Measurements from ENCODE around the gene SMYD3. TPM values are rescaled to one million over a fixed set of nuclear protein-coding genes. Genes with fewer than 3 reads are reported as not detected.
A peak's percentile ranks its signal among the peaks of the same experiment; 100 is the strongest.
"Not testable (repeated sequence)": the region's sequence is repeated elsewhere in the genome, so short reads cannot be mapped to it uniquely, and the experiment has no call there.

Gene SMYD3
- total RNA-seq, 1 donor from 2014 or later = 8.2 TPM

DNA sequence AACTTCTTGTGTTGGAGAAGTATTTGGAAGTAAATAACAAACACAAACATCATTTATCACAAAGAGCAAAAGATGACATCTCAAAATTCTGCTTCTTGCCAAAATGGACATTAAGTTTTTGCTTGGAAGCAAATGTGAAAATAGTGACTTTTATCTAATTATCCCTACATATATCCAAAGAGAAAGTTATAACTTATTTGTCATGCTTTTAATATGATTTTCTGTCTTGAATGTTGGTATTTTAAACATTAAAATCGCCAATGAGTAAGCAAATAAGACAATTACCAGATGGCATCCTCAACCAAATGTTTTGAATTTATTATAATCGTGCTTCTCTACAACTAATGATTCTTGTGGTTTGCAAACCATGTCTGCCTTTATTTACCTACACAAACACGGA, 758.0 kb downstream of the SMYD3 start:
- no peak for DNase-seq
- ATAC-seq = no peak
- intact Hi-C loops (cut with micrococcal nuclease) = no loop called here

DNA sequence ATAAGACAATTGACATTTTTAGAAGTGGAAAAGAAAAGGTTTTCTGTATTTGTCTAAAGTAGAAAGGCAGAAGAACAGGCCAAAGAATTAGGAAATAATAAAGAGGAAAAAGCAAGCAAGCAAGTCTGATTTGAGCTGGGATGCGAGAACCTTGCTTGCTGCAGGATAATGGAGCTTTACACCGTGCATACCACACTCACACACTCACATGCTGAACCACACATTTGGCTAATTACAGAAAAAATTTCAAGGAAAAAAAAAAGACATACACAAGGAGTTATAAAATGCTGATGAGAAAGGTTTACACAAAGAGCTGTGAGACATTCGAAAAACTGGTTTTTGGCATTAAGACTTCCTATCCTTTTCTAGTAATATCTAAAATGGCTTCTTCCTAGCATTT, 758.4 kb downstream of the SMYD3 start:
- intact Hi-C loops (cut with micrococcal nuclease) = no loop called here
- DNase-seq (no peak), ATAC-seq (no peak)

GRCh38 chr1:245748240-245748639, 758.8 kb downstream of the SMYD3 start:
- intact Hi-C loops (cut with micrococcal nuclease) = no loop called here
- no peak for DNase-seq
- no peak for ATAC-seq

DNA sequence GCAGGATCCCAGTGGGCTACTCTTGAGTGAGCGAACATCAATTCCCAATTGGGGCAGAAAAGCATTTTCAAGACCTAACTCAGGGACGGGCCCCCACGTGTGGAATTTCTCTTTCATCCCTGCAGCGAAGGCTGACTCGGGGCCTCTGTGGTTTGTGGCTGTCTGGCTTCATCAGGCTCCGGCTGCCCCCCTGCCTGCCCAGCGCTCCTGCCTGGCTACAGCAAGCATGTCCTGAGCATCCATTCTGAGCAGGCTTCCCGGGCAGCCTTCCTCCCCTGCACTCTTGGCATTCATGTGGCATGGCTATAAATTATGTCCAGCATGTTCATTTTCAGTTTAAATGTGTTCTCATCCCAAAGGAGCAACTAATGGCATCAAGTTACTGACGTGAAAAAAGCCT, 764.2 kb downstream of the SMYD3 start:
- DNase-seq (no peak), ATAC-seq (no peak)
- intact Hi-C loops (cut with micrococcal nuclease) = no loop called here

DNA sequence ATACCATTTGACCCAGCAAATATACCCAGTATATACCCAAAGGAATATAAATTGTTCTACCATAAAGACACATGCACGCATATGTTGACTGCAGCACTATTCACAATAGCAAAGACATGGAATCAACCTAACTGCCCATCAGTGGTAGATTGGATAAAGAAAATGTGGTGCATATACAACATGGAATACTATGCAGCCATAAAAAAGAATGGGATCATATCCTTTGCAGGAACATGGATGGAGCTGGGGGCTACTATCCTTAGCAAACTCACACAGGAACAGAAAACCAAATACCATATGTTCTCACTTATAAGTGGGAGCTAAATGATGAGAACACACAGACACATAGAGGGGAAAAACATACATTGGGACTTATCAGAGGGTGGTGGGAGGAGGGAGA, 766.7 kb downstream of the SMYD3 start:
- DNase-seq; ATAC-seq; intact Hi-C loops (cut with micrococcal nuclease): not testable (repeated sequence)

DNA sequence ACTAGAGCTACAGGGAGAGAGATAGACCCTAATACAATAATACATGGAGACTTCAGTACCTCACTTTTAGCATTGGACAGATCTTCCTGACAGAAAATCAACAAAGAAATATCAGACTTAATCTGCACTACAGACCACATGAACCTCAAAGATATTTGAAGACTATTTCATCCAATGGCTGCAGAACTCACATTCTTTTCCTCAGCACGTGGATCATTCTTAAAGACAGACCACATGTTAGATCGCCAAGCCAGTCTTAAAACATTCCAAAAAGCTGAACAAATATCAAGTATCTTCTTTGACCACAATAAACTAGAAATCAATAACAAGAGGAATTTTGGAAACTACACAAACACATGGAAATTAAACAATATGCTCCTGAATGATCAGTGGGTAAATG, 776.3 kb downstream of the SMYD3 start:
- ATAC-seq (no peak), DNase-seq (no peak)
- intact Hi-C loops (cut with micrococcal nuclease) = no loop called here

- ATAC-seq; DNase-seq; intact Hi-C loops (cut with micrococcal nuclease): not testable (repeated sequence)
Measured at GRCh38 chr1:245728035-245728434, 779.0 kb downstream of the SMYD3 start.

- DNase-seq (no peak), ATAC-seq (no peak)
- intact Hi-C loops (cut with micrococcal nuclease) = no loop called here
Measured at GRCh38 chr1:245721488-245721887, 785.6 kb downstream of the SMYD3 start.

DNA sequence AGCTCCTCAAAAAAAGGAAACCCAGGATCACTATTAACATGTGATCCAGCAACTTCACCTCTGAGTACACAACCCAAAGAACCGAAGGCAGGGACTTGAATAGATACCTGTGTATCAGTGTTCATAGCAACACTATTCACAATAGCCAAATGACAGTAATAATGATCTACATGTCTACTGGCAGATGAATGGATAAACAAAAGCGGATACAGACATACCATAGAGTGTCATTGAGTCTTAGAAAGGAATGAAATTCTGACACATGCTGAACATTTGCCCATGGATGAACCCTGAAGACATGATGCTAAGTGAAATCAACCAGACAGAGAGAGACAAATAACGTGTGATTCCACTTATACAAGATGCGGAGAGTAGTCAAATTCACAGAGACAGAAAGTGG, 788.1 kb downstream of the SMYD3 start:
- intact Hi-C loops (cut with micrococcal nuclease) = no loop called here
- DNase-seq = no peak
- no peak for ATAC-seq

DNA sequence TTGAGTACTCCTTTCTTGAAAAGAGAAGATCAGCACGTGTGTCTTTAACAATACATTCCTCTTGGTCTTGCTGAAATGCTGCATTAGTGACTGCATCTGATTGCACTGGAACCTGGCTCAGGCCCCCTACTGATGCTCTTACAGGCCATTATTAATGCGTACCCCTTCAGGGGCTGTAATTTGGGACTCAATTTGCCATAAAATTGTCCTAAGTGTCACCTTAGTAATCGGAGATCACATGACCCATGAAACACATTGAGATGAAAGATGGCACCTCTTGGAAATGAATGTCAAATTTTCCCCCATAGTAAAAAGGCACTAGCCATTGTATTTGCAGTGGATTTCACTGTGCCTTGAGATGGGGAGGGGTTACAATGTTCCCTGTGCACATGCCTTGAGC, 789.0 kb downstream of the SMYD3 start:
- ATAC-seq (no peak), DNase-seq (no peak)
- intact Hi-C loops (cut with micrococcal nuclease) = no loop called here

- no peak for DNase-seq
- intact Hi-C loops (cut with micrococcal nuclease) = no loop called here
- ATAC-seq = no peak
Measured at GRCh38 chr1:245717611-245718010, 789.5 kb downstream of the SMYD3 start.

GRCh38 chr1:245716561-245716960, 790.5 kb downstream of the SMYD3 start:
- ATAC-seq (no peak), DNase-seq (no peak)
- intact Hi-C loops (cut with micrococcal nuclease) = no loop called here

DNA sequence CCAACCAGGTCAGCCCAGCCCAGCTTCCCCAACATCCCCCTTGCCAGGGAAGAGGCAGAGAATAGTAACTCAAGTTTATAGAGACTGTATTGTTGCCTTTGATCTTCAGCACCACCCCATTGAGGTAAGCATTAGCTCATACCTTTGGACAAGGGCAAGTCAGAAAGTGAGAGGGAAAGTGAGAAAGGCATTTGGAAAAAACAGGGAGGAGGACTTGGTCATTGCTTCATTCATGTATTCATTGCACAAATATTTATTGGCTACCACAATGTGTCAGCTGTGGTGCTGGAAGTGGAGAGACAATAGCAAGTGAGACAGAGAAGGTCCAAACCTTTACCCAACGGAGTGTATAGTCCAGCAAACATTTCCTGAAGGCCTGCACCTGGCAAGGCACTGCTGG, 791.1 kb downstream of the SMYD3 start:
- intact Hi-C loops (cut with micrococcal nuclease) = no loop called here
- DNase-seq (no peak), ATAC-seq (no peak)

DNA sequence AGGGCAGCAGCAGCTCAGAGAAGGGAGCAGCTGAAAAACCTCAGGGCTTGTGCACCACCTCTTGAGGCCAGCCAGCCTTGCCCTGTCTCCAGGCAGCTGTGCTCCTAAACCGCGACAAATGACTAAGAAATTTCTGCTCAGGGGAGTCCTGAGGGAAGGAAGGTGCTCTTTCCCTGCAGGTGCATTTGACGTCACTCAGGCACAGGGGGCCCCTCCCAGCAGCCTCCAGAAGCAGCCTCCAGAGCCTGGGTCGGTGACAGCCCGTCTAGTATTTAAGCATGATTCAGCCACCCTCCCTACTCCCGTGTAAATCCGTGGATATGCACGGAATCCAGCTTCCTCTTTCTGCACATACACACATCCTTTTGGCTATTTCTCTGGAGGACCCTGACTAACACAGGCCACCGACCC, 791.8 kb downstream of the SMYD3 start:
- intact Hi-C loops (cut with micrococcal nuclease) = no loop called here
- no peak for ATAC-seq

DNA sequence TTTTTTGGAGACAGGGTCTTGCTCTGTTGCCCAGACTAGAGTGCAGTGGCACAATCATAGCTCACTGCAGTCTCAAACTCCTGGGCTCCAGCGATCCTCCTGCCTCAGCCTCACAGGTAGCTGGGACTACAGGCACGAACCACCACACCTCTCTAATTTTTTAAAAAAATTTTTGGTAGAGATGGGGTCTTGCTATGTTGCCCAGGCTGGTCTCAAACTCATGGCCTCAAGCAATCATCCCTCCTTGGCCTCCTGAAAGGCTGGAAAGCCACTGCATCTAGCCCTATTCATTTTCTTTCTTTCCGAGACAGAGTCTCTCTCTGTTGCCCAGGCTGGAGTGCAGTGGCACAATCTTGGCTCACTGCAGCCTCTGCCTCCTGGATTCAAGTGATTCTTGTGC, 793.1 kb downstream of the SMYD3 start:
- DNase-seq; ATAC-seq; intact Hi-C loops (cut with micrococcal nuclease): not testable (repeated sequence)

More for the DNA sequence above, 791.8 kb downstream of the SMYD3 start:
- DNase-seq = no peak

GRCh38 chr1:245710961-245711903, 795.8 kb downstream of the SMYD3 start:
- ATAC-seq (no peak), DNase-seq (no peak)
- intact Hi-C loops (cut with micrococcal nuclease) = no loop called here

DNA sequence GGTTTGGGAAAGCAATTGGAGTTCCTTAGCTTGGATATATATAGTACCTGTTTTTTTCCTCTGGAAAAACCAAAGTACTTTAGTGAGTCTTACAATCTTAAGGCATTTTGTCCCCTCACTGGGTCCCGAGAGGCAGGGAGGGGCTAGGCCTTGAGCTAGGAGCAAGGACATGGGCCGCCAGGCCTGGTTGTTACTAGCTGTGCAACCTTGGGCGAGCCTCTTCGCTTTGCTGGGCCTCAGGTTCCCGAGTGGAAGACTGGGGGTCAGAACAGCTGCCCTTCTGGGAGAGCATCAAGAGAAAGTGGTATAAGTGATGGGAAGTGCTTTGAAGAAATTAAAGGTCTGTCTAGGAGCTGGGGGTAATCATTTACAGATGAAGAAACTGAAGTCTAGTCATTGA, 799.1 kb downstream of the SMYD3 start:
- DNase-seq (no peak), ATAC-seq (no peak)
- intact Hi-C loops (cut with micrococcal nuclease) = no loop called here

DNA sequence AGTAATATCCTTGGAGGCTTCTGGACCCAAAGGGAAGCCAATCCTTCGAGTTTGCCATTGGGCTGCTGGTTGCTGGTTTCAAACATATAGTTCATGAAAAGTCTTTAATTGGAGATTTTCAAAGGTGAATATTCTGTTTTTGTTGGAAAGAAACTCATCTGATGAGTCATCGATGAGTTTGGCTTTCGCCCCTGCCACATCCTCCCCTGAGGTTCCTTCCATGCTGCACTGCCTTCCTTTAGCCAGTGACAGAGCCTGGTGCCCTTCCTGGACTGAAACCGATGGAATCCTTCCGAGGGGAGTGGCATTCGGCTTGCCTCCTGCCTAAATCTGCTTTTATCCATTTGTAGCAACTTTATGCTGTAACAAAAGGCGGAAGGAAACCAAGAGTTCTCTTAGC, 802.3 kb downstream of the SMYD3 start:
- intact Hi-C loops (cut with micrococcal nuclease) = no loop called here
- no peak for ATAC-seq

GRCh38 chr1:245704341-245704740, 802.7 kb downstream of the SMYD3 start:
- DNase-seq (no peak), ATAC-seq (peak; percentile 21)
- intact Hi-C loops (cut with micrococcal nuclease) = no loop called here

More for the DNA sequence above, 802.3 kb downstream of the SMYD3 start:
- no peak for DNase-seq

DNA sequence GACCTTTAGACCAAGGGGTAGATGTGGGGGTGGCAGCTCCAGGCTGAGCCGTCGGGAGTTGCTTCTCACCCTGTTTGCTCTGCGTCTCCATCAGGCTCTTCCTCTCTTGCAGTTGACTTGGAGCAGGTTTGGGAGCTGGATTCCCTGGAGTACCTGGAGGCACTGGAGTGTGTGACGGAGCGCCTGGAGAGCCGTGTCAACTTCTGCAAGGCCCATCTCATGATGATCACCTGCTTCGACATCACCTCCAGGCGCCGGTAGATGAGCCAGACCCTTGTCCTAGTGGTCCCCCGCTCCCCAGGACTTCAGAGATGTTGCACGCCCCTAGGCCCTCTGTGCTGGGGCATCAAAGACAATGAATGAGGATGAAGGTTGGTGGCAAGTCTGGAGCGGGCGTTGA, 804.7 kb downstream of the SMYD3 start:
- DNase-seq (no peak), ATAC-seq (no peak)
- intact Hi-C loops (cut with micrococcal nuclease) = no loop called here

DNA sequence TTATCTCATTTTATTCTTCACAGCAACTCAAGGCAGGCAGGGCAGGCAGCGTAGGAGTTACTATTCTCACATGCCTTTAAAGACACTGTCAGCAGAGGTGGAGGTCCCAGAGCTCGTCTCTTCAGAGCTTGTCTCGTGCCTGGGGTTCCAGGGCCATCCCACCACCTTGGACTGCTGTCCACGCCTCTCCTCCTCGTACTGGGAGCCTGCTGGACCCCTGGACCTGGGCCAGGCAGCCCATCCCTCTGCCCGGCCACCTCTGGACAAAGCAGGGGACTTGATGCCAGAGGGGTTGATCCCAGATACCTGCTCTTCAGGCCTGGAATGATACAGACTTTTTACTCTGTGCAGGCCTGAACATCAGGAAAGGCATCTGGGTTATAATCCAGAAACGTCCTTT, 805.4 kb downstream of the SMYD3 start:
- ATAC-seq (no peak), DNase-seq (no peak)
- intact Hi-C loops (cut with micrococcal nuclease) = no loop called here

Data from left ventricle myocardium superior (tissue), 1 donor.